Stimulated activated CD8-positive, alpha-beta memory T cell treated with anti-CD3 and anti-CD28 coated beads, Interleukin-2, amount 100 ng/mL, for 1 hour (primary cell): ENCODE results near the gene TFF1.

Source experiments
- DNase-seq, 2 donors: peaks; one replicate each; pipeline ENCODE4 v3.0.0-alpha.2; 2020; ENCODE audit warnings: low read depth in 2 of 2

The TFF1 gene

DNA sequence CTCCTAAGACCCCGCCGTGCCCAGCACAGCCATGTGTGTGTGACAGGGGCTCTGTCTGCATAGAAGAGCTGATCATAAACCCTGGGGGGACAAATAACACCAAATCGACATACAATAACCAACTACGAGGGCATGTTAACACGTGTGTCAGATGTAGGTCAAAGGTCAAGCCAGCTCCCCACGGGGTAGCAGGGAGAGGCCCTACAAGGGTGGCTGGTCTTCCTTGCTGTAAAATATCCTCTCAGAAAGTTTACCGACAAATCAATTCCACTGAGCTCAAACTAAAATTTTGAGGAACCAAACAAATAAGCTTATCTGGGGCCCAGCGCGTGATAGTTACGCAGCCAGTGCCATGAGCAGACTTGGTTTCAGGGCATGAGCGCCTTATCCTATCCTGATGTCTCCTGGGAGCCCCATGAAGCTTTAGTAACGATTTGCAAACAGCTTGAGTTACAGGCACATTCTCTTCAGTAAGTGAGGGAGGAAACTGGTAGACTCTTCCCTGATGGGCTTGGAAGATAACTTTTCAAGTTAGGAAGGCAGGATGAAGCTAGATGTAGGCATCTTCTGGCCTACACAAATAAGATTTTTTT, 32.2 kb upstream of the TFF1 start:
- no peak for DNase-seq

DNA sequence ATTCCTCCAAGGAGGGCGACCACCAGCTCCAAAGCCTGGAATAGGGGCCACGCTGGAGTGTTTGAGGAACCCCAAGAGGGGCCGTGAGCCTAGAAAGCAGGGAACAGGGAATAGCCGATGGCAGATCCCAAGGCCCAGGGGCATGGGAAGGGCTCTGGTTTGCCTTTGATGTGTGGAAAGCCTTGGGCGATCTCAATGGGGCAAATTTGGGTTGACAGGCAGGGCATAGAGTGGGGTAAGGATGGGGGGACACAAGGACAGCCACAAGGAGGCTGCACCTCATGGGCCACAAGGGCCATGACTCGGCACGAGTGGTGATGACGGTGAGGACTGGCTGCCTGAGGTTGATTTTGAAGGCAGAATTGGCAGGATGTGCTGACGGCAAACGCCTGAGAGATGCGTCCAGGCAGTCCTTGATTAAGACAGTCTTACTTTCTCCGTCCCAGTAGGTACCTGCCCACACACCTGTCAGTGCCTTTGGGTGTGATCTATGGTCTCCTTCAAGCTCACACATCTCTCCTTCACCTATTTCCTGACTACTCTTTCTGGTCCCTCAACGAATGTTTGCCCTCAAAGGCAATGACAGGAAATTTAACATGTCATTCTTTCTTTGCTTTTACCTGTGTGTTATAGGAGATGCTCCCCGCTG, 31.5 kb upstream of the TFF1 start:
- DNase-seq, result no peak

DNA sequence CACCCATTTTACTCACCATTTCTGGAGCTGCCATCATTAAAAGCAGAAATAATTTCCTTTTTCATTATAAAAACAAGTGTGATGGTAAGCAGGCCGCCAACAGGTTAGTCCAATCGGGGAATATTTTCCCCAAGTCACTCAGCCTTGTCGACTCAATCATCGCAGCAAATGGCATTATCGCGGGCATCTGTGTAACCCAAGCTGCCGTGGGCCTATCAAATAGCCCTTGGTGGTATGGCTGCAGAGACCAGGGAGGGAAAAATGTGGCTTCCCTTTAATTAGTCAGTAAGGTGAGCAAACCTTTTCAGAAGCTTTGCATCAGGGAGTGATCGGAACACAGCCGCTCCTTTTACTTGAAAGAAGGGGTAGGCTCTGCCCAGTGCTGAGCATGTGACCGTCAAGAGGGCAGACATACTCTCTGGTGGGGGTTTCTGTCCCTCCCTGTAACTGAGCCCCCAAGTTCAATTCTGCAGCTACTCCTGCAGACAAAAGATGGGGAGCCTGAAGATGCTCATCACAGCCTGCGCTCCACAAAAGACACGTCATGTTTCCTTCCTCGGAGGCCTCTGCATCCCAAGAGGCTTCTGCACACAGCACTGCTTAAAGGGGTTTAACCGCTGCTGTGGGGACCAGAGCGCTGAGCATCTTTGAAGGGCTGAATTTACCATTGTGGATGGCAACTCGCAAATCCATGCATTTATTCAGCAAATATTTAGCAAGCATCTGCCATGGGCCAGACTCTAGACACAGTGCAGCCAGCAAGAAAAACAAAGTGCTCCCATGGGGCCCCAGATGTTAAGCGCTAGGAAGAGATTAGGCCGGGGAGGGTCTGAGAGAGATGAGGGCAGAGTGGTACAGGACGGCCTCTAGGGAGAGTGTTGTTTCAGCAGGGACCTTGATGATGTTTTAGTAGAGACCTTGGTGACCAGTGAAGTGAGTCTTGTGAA, 30.7 kb upstream of the TFF1 start:
- DNase-seq, result no peak

DNA sequence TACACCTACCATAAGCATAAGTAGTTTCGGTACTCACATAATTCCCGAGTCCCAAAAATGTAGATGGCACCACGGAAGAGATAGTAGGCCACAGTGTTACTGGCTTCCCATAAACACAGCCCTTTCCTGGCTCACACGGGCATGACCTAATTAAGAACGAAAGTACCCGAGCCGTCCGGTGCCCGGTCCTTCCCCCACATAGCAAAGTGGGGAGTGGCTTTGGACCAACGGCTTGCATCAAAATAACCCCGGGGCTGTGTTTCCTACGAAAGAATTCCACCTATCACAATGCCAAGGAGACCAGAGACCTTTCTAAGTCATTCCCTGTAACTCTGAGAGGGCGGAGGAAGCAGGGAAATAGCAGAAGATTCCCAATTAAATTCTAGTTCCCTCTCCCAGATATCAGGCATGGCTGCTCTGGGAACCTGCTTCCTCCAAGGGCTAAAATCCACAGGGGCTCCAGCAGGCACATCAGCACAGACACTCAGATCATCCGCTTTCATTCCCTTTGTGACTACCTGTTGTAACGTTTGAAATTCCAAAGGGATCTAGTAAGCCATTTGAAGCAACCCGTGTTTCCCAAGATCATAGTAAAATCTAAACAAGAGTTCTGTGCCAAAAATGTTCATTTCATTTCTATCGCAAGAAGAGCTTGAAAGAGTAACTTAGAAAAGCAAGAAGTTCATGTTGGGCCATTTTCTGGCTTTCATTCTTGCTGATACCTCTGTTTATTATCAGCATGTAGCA, 29.7 kb upstream of the TFF1 start, which contains the start of gene TMPRSS3:
Gene TMPRSS3 (minus strand): TSS at position 148 of the 747 bp plus-strand sequence. CDS start 635 bp downstream, outside the sequence.
- DNase-seq, result no peak

DNA sequence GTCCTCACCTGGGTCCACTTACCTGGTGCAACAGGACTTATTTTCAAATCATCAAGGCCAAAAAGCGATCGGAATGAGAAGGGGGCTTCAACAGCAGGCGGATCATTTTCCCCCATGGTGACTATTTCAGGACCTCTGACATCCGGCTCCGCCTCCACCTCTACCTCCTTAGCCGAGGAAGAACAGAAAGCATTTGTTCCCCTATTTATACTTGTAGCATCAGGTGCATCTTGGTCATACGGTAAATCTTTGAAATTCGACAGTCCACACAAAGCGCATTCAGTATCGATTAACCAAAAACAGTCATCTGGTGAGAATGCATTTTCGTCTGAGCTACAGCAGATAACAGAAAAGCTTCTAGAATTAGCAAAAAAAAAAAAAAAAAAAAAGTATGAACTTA, 29.0 kb upstream of the TFF1 start:
- no peak for DNase-seq

DNA sequence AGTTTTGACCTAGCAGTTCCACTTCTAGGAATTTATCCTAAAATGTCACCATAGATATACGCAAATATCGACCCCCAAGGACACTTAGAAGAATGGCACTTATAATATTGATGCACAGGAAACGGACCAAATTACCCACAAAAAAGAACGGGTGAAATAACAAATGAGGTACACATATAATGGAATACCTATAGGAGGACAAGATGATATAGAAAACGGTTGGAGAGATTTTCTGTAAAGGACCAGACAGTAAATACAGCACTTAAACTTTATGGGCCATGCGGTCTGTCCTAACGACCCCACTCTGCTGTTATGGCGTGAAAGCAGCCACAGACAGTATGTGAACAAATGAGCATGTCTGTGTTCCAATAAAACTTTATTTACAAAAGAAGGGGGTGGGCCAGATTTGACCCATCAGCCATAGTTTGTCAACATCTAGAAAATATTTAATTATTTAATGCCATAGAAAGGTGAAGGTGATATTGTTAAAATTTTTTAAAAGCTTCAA, 27.2 kb upstream of the TFF1 start:
- no peak for DNase-seq

DNA sequence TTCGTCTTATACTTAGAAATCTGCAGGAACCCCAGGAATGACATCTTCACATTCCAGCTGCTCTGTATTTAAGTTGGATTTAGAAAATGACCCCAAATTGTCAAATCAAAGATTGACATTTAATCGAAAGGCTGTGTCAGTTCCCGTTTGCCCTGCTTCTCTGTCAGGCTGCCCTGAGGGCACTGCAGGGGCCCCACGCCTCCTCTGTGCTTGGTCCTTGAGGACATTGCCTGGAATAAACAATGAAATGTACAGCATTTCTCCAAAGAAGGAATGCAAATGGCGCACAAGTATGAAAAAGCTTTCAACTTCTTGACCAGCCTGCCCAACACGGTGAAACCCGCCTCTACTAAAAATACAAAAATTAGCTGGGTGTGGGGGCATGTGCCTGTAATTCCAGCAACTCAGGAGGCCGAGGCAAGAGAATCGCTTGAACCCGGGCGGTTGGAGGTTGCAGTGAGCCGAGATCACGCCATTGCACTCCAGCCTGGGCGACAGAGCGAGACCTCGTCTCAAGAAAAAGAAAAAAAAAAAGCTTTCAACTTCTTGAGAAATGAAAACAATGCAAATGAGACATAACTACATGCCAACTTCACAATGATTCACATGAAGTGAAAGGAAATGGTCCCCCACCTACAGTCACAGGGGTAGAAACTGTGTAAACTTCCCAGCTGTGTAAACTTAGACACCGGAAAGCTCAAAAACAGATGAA, 26.6 kb upstream of the TFF1 start:
- no peak for DNase-seq

DNA sequence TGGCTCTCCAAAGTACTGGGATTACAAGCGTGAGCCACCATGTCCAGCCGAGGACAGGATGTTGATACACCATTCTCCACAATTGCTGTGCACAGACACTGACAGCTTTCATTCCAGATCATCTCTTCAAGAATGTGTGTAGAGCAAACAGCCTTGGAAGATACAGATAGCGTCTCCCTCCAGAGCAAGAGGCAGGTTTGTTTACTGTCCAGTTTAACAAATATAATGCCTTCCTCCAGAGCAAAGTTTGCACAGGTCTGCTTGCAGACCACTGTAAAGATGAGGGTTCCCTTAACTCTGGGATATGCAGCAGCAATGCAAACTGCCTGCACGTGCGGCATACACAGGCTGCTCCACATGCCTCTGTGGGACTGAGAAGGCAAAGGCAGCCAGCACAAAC, 25.0 kb upstream of the TFF1 start:
- no peak for DNase-seq

DNA sequence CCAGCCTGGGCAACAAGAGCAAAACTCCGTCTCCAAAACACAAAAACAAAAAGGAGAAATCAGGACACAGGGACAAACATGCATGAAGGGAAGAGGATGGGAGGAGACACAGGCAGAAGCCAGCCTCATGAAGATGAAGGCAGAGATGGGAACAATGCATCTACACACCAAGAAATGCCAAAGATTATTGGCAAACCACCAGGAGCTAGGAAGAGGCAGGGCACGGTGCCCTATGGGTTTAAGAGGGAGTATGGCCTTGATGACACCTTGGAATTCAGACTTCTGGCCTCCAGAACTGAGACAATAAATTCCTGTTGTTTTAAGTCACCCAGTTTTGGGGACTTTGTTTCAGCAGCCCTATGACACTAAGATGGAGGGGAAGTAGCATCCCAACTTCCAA, 24.4 kb upstream of the TFF1 start:
- DNase-seq, result no peak

DNA sequence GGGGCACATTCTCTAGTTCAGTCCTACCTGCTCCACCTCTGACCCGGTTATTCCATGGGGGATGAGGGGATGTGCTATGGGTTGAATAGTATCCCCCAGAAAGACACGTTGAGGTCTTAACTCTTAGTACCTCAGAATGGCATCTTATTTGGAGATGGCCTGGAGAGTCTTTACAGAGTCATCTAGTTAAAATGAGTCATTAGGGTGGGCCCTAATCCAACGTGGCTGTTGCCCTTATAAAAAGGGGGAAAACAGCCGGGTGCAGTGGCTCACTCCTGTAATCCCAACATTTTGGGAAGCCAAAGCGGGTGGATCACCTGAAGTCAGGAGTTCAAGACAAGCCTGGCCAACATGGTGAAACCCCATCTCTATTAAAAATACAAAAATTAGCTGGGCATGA, 23.9 kb upstream of the TFF1 start:
- no peak for DNase-seq

DNA sequence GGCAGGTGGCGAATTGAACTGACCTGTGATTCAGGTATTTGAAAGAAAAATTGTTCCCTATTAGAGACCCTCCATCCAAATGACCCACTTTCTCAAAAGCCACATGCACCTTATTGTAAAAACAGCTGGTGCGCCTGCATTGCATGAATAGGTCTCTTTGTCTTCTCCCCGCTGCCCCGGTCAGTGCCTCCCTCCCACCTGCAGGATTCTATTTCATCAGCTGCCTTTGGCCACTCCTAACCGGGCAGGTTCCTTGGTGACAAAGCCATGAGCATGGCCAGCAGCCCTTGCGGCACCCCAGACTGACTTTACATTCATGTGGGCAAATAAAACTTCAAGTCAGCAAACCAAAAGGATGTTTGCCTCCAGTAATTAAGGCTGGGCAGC, 23.1 kb upstream of the TFF1 start:
- DNase-seq, result no peak

DNA sequence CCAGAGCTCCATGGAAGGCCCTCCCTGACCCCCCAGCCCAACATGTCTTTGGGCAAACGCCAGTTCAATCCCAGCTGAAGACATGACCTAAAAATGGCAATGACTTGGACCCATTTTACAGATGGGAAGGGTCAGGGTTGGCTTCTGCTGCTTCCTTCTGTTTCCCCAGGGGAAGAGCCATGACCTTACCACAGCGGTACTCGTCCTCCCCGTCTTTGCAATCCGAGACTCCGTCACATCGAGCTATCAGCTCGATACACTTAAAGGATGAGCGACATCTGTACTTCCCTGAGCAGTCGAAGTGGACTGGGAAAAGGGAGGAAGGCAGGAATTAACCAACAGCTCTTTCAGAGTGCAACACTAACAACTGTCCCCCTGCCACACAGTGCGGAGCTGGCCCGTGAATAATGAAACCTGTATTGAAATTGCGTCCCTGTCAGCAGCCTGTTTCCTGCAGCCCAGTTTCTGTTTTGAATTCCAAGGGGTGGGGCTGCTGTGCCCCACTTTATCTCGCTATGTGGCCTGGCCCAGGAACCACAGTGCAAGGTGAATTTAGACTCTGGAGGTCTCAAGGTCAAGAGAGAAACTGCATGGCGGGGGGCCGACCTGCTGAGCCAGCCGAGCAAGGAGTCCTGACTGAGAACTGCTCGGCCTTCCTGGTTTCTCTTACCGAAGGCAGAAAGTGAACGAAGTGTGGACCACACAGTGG, 22.6 kb upstream of the TFF1 start:
- no peak for DNase-seq

DNA sequence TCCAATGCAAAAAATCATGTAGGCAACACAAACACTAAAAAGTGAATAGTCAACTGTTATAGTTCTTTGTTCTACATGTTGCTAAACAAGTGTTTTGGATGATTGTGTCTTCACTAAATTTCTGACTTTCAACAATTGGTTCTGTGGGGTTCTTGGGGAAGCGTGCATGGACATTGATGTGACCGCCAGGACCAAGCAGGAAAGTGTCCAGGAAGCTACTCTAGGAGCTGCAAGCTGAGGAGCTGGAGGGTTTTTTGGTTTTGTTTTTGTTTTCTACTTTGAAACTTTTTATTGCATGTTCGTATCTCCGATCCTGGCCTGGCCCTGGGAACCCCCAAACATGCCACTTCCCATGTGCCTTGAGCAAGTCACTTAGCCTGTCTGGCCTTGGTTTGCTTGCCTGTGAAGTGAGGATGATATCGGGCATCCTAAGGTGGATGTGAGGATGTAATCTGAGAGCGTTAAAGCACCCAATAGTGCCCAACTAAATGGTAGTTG, 21.6 kb upstream of the TFF1 start:
- no peak for DNase-seq

DNA sequence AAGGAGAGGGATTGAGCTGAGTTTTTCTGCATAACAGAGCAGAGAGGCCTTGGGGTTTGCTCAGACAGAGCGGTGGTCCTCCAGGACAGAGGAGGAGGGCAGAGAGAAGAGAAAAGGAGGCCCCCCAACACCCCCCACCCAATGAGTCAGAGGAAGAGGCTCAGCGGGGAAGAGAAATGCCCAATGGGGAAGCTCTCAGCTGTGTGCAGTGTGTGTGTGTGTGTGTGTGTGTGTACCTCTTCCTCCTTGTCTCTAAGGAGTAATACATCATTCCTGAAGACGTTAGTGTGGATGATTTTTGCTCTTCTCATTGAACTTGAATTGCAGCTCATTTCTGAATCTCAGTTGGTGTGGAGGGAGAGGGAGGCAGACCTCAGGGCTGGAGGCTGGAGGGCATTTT, 20.8 kb upstream of the TFF1 start:
- DNase-seq, result no peak

DNA sequence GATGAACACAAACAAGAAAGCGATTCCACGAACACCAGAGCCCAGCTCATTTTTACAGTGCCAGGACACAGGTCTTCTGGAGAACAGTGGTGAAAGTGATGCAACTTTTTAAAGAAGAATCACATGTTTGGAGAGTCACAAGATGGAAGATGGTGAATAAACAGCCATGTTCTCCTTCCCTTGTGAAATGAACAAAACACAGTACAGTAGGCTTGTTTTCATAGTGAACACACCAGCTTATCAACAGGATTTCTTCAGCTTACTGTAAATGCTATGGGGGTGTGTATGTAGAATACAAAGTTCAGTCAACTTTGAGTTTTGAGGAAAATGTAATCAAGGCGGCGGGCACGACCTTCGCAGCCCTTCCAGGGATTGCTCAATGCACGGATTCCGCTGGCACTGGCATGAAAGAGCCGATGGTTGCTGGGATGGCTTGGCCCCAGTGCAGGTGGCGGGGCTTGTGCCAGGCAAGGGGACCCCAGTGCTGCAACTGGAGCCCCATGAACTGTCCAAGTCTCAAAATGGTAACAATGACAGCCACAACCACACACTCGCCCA, 19.8 kb upstream of the TFF1 start:
- no peak for DNase-seq

DNA sequence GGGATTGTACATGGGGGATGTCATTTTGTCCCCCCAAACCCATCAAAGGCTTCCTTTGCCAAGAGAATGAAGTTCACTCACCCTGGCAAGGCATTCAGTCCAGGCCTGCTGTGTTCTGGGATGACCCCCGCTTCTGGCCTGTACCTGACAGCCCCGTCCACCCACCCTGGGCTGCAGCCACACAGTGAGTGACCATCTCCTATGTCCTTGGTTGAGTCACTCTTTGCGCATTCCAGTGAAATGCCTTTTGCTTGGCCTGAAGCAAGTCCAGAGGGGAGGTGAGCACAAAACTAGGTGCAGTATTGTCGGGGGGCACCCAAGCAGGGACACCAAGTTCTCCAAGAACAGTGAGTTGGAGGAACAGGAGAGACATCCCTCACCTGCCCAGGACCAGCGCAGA, 19.3 kb upstream of the TFF1 start:
- no peak for DNase-seq

DNA sequence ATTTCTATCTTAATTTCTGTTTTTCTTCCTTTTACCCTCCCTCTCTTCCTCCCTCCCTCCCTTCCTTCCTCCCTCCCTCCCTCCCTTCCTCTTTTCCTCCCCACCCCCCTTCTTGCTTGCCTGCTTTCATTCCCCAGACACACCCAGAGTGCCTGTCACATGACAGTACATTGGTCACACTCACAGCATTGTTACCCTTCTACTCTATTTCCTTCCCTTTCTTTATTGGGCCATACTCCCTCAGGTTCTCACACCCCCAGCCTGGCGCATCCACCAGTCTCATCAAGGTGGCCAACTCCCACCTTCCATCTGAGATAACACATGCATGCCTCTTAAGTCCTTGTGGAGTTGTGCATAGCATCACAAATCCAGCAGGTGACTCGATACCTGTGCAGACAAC, 18.7 kb upstream of the TFF1 start:
- DNase-seq, result no peak

DNA sequence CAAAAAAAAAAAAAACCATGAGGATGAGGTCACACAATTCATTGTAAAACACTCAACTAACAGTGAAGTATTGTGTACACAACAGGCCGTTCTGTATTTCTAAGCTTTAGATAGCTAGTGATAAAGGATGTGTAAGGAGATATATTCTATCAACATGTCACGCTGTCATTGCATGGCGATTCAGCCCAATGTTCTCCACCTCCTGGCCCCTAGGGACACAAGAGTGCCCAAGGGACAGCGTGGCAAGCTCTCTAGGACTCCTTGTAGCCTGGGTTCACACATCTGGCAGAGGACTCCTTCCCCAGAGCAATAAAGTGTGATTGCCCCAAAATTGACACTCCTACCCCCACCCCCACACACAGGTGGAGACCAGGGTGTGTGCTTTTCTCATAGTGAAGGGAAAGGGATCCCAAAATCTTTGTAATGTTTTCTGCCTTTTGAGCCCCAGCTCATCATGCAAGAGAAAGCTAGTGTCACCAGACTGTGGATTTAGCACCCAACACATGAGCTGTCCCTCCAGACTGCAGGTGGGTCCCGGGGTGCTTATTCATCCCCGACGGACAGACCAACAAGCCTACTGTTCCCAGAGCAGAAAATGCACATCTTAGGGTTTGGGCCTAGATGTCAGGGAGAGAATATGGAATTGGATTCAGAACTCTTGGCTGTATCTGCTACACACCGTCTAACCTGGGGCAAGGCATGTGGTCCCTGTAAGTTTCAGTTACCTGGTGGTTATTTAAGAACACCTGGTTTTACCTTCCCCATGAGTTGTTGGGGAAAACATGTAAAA, 18.0 kb upstream of the TFF1 start:
- no peak for DNase-seq

DNA sequence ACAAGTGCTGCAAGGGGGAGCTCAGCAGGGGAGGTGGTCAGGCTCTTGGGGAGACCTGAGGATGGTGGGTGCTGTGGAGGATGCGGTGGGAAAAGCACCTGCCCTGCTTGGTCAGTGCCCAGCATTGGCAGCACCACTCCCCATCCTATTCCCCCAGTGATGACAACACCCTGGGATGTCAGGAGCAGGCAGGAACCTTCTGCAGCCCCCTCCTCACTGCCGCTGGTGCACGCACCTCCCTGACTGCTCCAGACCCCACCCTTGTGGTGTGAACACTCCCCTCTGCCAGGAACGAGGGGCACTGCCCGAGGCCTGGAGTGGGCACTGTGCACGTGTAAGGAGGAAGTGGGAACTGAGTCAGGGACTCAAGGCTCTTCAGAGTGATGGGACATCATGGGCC, 17.0 kb upstream of the TFF1 start:
- DNase-seq, result no peak
